GM21717 (cell line): ENCODE results near the gene POLR2J3.
"Not testable (repeated sequence)": the region's sequence is repeated elsewhere in the genome, so short reads cannot be mapped to it uniquely, and the experiment has no call there.

Experiments
- ATAC-seq: cut with Tn5 transposase; IDR thresholded peaks from one replicate; pipeline ENCODE4 v1.9.1; 2021; ENCODE audit warnings: mild to moderate bottlenecking, moderate library complexity; ENCODE audit not compliant: unreplicated experiment

POLR2J3 gene

GRCh38 chr7:102572261-102573239 is at the start of gene POLR2J3:
TSS of gene POLR2J3 (minus strand) at chr7:102572583. CDS start at chr7:102572521, 62 bp downstream.
- ATAC-seq, result peak; percentile 86

DNA sequence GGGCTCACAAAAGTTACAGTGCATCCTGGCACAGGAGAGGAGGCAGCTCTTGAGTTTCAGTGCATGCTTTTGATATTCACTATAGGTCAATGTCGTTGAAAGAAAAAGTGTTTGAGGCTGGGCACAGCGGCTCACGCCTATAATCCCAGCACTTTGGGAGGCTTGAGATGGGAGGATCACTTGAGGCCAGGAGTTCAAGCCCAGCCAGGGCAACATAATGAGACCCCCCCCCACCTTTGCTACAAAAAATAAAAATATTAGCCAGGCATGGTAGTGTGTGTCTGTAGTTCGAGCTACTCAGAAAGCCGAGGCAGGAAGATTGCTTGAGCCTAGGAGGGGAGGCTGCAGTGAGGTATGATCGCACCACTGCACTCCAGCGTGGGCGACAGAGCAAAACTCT is 45.7 kb upstream of the POLR2J3 start:
- not testable (repeated sequence) for ATAC-seq

GRCh38 chr7:102616507-102617125 is 44.2 kb upstream of the POLR2J3 start, which contains the start of gene RASA4:
TSS of gene RASA4 (minus strand) at chr7:102616756. CDS start at chr7:102616689, 67 bp downstream.
- peak; percentile 48 for ATAC-seq

- not testable (repeated sequence) for ATAC-seq
Observed at GRCh38 chr7:102615930-102616329, 43.5 kb upstream of the POLR2J3 start.

- ATAC-seq, result not testable (repeated sequence)
Observed at GRCh38 chr7:102614873-102615272, 42.5 kb upstream of the POLR2J3 start.

GRCh38 chr7:102614346-102614697 is 41.9 kb upstream of the POLR2J3 start:
- ATAC-seq, result peak; percentile 21

DNA sequence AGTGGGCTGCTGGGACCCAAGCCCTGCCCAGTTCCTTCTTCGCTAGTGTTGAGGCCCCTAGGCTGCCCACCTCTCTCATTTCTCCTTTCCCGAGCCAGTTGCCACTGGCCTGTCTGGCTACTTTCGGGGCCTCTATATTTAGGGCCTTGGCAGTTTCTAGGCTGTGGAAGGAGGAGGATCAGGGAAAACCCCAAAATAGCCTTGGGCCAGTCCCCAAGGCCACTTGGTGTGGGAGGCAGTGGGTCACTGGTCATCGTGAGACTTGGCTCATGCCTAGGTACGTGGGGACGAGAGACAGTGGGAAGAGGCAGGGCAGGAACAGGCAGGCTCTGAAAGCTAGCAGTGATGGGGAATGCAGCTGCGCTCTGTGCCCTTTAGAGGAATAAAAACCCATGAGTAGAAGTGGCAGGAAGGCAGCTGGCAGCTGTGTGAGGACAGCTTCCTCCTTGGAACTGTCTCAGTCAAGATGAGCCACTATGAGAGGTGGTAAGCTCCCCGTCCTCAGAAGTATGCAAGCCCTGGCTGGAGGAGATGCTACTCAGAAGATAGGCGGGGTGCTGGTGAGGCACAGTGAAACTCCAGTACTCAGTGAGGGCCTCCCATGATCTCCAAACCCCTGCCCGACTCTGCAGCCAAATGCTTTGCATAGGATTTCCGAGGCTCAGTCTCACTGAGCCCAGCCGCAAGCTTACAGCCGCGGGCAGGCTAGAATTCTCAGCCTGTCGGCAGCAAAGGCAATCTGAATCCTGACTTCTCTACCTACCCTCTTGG is 41.4 kb upstream of the POLR2J3 start:
- peak; percentile 70 for ATAC-seq

GRCh38 chr7:102611675-102612325 is 39.4 kb upstream of the POLR2J3 start:
- ATAC-seq, result not testable (repeated sequence)

GRCh38 chr7:102611013-102611674 is 38.8 kb upstream of the POLR2J3 start:
- ATAC-seq, result peak; percentile 28

DNA sequence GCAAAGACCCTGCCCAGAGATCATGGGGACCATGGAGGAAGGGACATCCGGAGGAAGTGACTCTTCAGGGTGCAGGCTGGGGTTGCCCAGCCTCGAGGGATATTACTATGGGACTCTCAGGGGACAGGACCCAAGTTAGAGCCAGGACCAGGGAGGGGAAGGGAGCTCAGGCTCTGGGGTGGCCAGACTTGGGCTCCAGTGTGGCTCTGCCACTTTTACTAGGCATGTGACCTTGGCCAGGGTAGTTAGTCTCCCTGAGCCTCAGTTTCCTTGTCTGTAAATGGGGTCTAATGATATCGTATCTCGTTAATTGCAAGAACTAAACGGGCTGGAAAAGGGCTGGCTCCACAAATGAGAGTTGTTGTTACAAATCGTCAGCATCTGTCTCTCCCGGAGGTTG is 38.1 kb upstream of the POLR2J3 start:
- not testable (repeated sequence) for ATAC-seq

GRCh38 chr7:102609734-102610133 is 37.4 kb upstream of the POLR2J3 start:
- ATAC-seq, result not testable (repeated sequence)

DNA sequence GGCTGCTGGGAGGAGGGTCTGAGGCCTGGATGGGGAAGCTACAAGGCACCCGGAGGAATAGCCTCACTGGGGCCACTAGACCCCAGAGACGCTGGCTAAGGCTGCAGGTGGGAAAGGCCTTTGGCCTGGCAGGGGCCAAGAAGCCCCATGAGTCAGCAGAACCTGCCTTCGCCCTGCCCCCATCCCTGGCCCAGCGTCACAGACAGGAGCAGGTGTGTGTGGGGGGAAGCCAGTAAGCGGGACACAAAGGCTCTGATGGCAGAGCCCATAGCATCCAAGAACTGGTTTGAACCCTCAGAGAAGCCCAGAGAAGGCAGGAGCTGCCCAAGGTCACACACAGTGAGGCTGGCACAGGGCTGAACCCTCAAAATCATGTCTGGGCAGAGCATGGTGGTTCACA is 34.5 kb upstream of the POLR2J3 start:
- ATAC-seq, result not testable (repeated sequence)

GRCh38 chr7:102604431-102605145 is 32.2 kb upstream of the POLR2J3 start:
- ATAC-seq, result not testable (repeated sequence)

DNA sequence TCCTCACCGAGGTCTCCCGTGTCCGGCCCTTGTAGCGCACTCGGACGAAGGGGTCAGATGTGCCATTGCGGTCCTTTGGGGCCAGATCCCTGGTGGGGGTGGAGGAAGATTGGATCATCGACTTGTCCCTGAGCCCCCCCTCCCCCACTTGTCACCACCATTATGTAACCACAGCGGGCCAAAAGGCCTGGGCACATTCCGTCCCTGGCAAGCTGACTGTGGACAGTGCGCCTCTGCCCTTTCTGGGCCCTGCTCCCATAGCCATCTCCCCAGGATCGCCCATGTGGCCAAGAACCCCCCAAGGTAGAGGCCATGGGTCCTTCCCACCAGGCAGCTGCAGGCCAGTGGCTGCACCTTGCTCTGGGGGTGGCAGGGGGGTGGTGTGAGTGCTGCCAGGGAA is 29.9 kb upstream of the POLR2J3 start:
- ATAC-seq, result not testable (repeated sequence)

DNA sequence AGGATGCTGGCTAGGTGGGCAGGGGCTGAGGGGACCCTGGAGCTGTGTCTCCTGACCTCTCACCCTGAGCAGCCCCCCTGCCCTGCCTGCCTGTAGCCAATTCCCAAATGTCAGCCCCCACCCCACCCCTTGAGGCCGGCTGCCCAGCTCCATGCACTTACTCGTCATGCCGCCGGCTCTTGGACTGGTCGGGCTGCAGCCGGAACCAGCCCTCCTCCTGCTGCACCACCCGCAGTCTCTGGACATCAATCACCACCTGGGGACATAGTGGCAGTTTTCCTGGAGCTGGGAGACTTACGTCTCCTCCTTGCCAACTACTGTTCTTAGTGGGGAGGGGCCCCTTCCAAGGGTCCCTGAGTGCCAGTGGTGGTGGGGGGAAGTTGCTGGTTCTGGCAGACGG is 27.3 kb upstream of the POLR2J3 start:
- ATAC-seq, result not testable (repeated sequence)

DNA sequence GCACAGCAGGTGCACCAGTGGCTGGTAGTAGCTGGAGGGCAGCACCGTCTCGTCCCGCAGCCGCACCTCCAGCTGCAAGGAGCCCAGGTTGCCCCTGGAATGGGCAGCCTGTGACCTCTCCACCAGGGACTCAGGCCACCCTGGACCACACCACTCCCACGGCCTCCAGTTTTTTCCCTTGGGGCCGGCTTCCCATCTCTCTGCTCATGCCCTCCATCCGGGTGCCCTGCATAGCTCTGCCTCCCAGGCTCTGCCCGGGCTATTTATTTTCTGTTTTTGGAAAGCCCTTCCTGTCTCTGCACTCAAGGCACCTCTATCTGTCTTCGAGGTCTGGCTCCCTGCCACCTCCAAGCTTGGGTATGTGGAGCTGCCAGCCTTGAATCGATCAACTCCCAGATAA is 23.7 kb upstream of the POLR2J3 start:
- ATAC-seq, result not testable (repeated sequence)

DNA sequence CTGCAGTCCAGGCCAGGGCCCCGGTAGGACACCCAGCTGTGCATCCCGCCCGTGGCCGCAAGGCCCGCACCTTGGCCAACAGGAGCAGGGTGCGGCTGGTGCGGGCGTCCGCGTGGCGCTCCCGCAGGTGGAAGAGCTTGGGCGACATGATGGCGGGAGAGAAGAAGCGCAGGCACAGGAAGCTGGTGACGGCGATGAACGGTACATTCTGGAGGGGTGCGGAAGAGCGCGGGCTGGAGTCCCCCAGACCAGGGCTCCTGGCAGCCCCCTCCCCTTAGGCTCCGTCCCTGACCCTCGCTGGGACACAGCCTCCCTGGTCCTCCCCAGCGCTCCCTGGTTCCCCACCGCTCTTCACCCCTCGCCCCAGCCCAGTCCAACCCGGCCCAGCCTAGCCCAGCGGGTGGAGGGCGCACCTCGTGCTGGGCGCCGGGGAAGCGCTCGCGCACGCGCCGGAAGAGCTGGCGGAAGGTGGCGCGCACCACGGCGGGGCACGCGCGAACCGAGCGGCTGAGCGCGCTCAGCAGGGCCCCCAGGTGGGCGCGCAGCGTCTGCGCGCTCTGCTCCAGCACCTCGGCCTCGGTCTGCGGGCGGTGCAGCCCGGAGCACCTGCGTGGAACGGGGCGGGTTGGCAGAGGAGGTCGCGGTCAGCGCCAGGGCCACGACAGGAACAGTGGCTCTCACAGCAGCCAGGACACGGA is 21.4 kb upstream of the POLR2J3 start:
- peak; percentile 51 for ATAC-seq

DNA sequence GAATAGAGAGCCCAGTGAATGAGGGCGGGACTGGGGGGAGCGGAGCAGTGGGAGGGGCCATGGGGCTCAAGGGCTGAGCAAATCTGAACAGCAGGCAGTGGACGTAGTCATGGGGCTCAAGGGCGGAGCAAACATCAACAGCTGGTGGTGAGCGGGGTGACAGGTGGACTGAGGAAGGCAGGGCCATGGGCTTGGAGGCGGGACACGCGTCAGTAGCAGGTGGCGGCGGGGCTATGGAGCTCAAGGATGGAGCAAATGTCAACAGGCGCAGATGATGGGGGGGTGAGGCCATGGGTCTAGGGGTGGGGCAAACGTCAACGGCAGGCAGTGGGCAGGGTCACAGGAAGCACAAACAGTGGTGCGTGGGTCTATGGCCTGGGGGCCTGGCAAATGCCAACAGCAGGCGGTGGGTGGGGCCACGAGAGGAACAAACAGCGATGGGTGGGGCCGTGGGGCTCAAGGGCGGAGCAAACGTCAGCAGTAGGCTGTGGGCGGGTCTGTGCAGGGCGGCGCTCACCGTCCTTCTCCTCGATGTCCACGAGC is 20.2 kb upstream of the POLR2J3 start:
- peak; percentile 34 for ATAC-seq
